ENCODE results near the gene ZNF567. TPM values are rescaled to one million over a fixed set of nuclear protein-coding genes. Genes with fewer than 3 reads are reported as not detected.
A peak's percentile ranks its signal among the peaks of the same experiment; 100 is the strongest.
"Not testable (repeated sequence)": the region's sequence is repeated elsewhere in the genome, so short reads cannot be mapped to it uniquely, and the experiment has no call there.

The ZNF567 gene
- total RNA-seq, 4 donors from 2014 or later, result 5.3 to 18.2 (median 8.7) TPM

DNA sequence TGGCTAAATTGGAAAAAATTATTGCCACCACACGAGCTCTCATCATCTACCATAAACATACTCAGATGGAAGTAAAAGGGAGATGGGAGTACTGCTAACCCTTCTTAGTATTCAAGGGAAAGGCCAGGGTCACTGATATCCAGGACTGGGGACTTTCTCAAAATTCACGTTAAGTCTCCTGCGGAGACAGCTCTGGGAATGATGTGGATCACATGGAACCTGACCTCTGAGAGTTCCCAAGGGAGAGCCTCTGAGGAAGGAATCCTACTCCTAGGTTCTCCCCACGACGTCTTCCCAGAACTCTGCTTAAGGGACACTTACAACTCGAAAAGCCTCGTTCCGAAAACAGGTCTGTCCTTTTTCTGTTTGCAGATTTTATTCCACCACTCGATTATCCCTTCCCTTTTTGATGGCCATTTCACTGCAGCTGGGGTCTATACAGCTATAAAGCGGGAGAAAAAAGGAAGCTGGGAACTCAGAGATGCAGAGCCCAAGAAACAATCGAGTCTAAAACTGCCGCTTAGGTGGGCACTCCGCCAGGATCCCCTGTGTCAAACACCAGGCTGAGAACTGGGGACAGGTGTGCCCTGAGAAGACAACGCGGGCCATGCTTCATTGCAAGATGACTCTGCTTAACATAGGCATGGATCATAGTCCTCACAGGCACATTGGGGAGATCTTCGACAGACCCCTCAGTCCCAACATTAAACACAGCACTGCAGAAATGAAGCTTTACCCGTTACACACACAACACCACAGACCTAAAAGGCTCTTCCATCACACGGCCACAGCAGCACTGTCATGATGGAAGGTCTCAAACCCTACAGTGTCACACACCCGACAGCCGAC is 823 bp upstream of the ZNF567 start:
- Histone ChIP-seq H3K27ac (peak overlapping the region; percentile 49 to 75 (median 72)), H3K4me3 (peak overlapping the region; percentile 72 to 76 (median 74)), H3K4me1 (peaks cover 0 to 19% (median 8%) of the 10 kb centered on the region in 4 donors), H3K27me3 (no peaks in the 10 kb centered on the region), H3K9me3 (peaks cover 0 to 21% (median 0%) of the 10 kb centered on the region in 4 donors), H3K36me3 (peaks cover 0 to 26% (median 0%) of the 10 kb centered on the region in 3 donors)
- TF ChIP-seq, protein P1, sequence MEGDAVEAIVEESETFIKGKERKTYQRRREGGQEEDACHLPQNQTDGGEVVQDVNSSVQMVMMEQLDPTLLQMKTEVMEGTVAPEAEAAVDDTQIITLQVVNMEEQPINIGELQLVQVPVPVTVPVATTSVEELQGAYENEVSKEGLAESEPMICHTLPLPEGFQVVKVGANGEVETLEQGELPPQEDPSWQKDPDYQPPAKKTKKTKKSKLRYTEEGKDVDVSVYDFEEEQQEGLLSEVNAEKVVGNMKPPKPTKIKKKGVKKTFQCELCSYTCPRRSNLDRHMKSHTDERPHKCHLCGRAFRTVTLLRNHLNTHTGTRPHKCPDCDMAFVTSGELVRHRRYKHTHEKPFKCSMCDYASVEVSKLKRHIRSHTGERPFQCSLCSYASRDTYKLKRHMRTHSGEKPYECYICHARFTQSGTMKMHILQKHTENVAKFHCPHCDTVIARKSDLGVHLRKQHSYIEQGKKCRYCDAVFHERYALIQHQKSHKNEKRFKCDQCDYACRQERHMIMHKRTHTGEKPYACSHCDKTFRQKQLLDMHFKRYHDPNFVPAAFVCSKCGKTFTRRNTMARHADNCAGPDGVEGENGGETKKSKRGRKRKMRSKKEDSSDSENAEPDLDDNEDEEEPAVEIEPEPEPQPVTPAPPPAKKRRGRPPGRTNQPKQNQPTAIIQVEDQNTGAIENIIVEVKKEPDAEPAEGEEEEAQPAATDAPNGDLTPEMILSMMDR (IDR thresholded peaks at IDR 0.05), result no peak
- TF ChIP-seq POLR2A (IDR thresholded peaks at IDR 0.05), result no peak
- no peak for DNase-seq

DNA sequence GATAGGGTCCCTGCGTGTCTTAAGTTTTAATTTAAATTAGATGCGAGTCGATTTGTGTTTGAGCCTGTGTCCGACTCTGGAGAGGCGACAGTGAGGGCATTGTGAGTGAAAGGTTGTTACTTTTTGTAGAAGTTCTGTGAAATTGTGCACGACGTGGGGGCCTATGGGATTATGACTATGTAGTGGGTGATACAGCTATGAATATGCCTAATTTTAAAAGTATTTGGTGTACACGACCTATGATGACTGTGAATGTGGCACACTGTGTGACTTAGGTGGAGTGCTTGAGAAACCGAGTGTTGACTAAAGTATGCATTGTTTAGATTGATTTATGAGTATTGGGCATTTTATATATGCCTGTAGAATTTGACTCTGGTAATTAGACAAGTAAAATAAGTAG is 646 bp downstream of the ZNF567 start:
- Histone ChIP-seq H3K9me3 (peaks cover 0 to 25% (median 0%) of the 10 kb centered on the region in 4 donors), H3K27ac (peak overlapping the region in 3 of 4 donors; percentile 70 to 72 (median 71)), H3K4me3 (peak overlapping the region; percentile 72 to 76 (median 74)), H3K27me3 (no peaks in the 10 kb centered on the region), H3K4me1 (peaks cover 0 to 19% (median 8%) of the 10 kb centered on the region in 4 donors), H3K36me3 (peaks cover 0 to 40% (median 0%) of the 10 kb centered on the region in 3 donors)
- TF ChIP-seq POLR2A (IDR thresholded peaks at IDR 0.05), result no peak
- TF ChIP-seq, protein P1 (IDR thresholded peaks at IDR 0.05), result no peak
- DNase-seq, result no peak

DNA sequence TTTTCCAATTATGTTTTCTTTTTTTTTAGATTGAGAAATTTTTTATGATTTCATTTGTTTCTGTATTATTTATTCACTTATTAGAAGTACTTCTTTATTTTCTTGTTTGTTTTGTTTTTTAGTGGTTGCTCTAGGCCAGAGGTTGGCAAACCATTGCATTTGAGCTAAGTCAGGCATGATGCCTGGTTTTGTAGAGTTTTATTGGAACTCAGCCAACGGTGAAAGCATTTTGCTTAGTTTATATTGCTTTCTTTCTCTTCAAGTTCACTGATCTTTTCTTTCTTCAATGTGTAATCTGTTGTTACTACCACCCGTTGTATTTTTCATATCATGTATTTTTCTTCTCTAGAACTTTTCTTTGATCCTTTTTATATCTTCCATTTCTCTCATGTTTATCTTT is 19.7 kb downstream of the ZNF567 start:
- no peaks in the 10 kb centered on the region for H3K4me1 ChIP-seq
- H3K27me3 ChIP-seq, result no peaks in the 10 kb centered on the region
- no peak overlapping the region for H3K27ac ChIP-seq
- H3K4me3 ChIP-seq, result no peak overlapping the region
- H3K9me3 ChIP-seq, result peaks cover 3 to 88% (median 31%) of the 10 kb centered on the region in 4 donors
- no peak for DNase-seq
- TF ChIP-seq, protein P1 (IDR thresholded peaks at IDR 0.05), result no peak
- no peak for TF ChIP-seq POLR2A (IDR thresholded peaks at IDR 0.05)
- H3K36me3 ChIP-seq, result peaks cover 0 to 43% (median 0%) of the 10 kb centered on the region in 3 donors

DNA sequence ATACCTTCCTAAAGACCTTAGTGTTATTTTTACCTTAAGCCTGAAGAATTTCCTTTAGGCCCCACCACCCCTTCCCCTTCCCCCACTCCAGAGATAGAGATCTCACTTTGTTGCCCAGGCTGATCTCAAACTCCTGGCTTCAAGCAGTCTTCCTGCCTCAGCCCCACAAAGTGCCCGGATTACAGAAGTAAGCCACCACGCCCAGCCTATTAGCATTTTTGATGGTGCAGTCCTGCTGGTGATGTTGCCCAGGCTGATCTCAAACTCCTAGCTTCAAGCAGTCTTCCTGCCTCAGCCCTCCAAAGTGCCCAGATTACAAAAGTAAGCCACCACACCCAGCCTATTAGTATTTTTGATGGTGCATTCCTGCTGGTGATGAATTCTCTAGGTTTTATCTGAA is 22.0 kb downstream of the ZNF567 start:
- peaks cover 3 to 99% (median 37%) of the 10 kb centered on the region in 4 donors for H3K9me3 ChIP-seq
- no peaks in the 10 kb centered on the region for H3K27me3 ChIP-seq
- no peaks in the 10 kb centered on the region for H3K4me1 ChIP-seq
- H3K36me3 ChIP-seq, result peaks cover 0 to 59% (median 0%) of the 10 kb centered on the region in 3 donors
- DNase-seq, result no peak
- H3K27ac ChIP-seq, result no peak overlapping the region
- H3K4me3 ChIP-seq, result no peak overlapping the region
- TF ChIP-seq POLR2A (IDR thresholded peaks at IDR 0.05), result no peak
- TF ChIP-seq, protein P1 (IDR thresholded peaks at IDR 0.05), result no peak

DNA sequence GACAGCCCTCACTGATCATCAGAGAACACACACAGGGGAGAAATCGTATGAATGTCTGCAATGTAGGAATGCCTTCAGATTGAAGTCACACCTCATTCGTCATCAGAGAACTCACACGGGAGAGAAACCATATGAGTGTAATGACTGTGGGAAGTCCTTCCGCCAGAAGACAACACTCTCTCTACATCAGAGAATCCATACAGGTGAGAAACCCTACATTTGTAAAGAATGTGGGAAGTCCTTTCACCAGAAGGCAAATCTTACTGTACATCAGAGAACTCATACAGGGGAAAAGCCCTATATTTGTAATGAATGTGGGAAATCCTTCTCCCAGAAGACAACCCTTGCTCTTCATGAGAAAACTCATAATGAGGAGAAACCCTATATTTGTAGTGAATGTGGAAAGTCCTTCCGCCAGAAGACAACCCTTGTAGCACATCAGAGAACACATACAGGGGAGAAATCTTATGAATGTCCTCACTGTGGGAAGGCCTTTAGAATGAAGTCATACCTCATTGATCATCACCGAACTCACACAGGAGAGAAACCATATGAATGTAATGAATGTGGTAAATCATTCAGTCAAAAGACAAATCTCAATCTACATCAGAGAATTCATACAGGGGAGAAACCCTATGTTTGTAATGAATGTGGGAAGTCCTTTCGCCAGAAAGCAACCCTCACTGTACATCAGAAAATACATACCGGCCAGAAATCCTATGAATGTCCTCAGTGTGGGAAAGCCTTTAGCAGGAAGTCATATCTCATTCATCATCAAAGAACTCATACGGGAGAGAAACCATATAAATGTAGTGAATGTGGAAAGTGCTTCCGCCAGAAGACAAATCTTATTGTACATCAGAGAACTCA is 32.5 kb downstream of the ZNF567 start:
- H3K4me3 ChIP-seq, result no peak overlapping the region
- peaks cover 0 to 99% (median 35%) of the 10 kb centered on the region in 4 donors for H3K9me3 ChIP-seq
- H3K36me3 ChIP-seq, result peaks cover 0 to 76% (median 11%) of the 10 kb centered on the region in 3 donors

DNA sequence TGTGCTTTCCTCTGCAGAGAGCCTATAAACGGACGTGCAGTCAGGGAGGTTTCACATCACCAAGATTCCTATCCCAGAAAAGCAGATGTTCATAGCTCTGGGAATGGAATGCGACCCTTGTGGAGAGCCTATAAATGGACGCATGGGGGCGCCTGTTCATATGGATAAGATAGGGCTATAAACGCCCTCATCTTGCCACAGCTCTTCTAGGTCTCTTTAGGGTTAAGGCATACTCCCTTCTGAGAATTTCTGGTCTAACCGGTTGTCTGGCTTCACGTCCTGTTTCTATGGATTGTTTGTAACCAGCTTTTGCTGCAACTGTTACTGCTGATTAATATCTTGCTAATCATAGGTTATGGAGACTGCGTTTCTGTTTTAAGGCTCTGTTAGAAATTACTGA is 48.8 kb downstream of the ZNF567 start:
- not testable (repeated sequence) for H3K27me3 ChIP-seq, H3K4me1 ChIP-seq, H3K27ac ChIP-seq, H3K4me3 ChIP-seq, DNase-seq
- H3K9me3 ChIP-seq, result peaks cover 0 to 93% (median 20%) of the 10 kb centered on the region in 4 donors
- peaks cover 0 to 17% (median 0%) of the 10 kb centered on the region in 3 donors for H3K36me3 ChIP-seq

More for the DNA sequence above, 32.5 kb downstream of the ZNF567 start:
- H3K4me1 ChIP-seq, result no peaks in the 10 kb centered on the region
- TF ChIP-seq POLR2A (IDR thresholded peaks at IDR 0.05), result no peak
- TF ChIP-seq, protein P1 (IDR thresholded peaks at IDR 0.05), result no peak
- no peak for DNase-seq
- no peak overlapping the region for H3K27ac ChIP-seq
- no peaks in the 10 kb centered on the region for H3K27me3 ChIP-seq

All from Peyer's patch (tissue), 4 donors.